ENCODE results near the gene SEC16A.

SEC16A gene

GRCh38 chr9:136395020-136395340 is 87.9 kb downstream of the SEC16A start:
- in situ Hi-C loops (cut with HindIII; ENCODE audit: low sequenced_read_pairs), result no loop called here
- H3K4me3 ChIP-seq (ENCODE audit: low read depth, low read length), result no peak overlapping the region
- TF ChIP-seq CTCF (IDR thresholded peaks at IDR 0.05; ENCODE audit: low read depth, low read length), result no peak
- no peak for DNase-seq (ENCODE audit: low read depth, low spot score)

- in situ Hi-C loops (cut with HindIII; ENCODE audit: low sequenced_read_pairs), result no loop called here
- H3K4me3 ChIP-seq (ENCODE audit: low read depth, low read length), result no peak overlapping the region
- no peak for TF ChIP-seq CTCF (IDR thresholded peaks at IDR 0.05; ENCODE audit: low read depth, low read length)
Observed at GRCh38 chr9:136394312-136395019, 88.4 kb downstream of the SEC16A start.

GRCh38 chr9:136393531-136393930 is 89.3 kb downstream of the SEC16A start:
- no peak for DNase-seq (ENCODE audit: low read depth, low spot score)
- in situ Hi-C loops (cut with HindIII; ENCODE audit: low sequenced_read_pairs), result no loop called here
- no peak overlapping the region for H3K4me3 ChIP-seq (ENCODE audit: low read depth, low read length)
- no peak for TF ChIP-seq CTCF (IDR thresholded peaks at IDR 0.05; ENCODE audit: low read depth, low read length)

More at GRCh38 chr9:136394312-136395019, 88.4 kb downstream of the SEC16A start:
- no peak for DNase-seq (ENCODE audit: low read depth, low spot score)

- TF ChIP-seq CTCF (IDR thresholded peaks at IDR 0.05; ENCODE audit: low read depth, low read length), result no peak
- DNase-seq (ENCODE audit: low read depth, low spot score), result no peak
- no peak overlapping the region for H3K4me3 ChIP-seq (ENCODE audit: low read depth, low read length)
- in situ Hi-C loops (cut with HindIII; ENCODE audit: low sequenced_read_pairs), result no loop called here
Observed at GRCh38 chr9:136392538-136393449, 90.0 kb downstream of the SEC16A start.

- in situ Hi-C loops (cut with HindIII; ENCODE audit: low sequenced_read_pairs), result no loop called here
- no peak overlapping the region for H3K4me3 ChIP-seq (ENCODE audit: low read depth, low read length)
- TF ChIP-seq CTCF (IDR thresholded peaks at IDR 0.05; ENCODE audit: low read depth, low read length), result no peak
- no peak for DNase-seq (ENCODE audit: low read depth, low spot score)
Observed at GRCh38 chr9:136391737-136392537, 90.9 kb downstream of the SEC16A start.
